Putamen (tissue), 1 donor: ENCODE measurements around the gene RNF135.
"Not testable (repeated sequence)": the region's sequence is repeated elsewhere in the genome, so short reads cannot be mapped to it uniquely, and the experiment has no call there.

Experiments
- DNase-seq: peaks from one replicate; pipeline ENCODE4 v3.0.0-alpha.2; 2016; ENCODE audit warnings: low spot score

Gene RNF135

GRCh38 chr17:30970831-30971567 lies at the start of gene RNF135:
Gene RNF135, plus strand, starts transcription at chr17:30971039. Its CDS starts 35 bp downstream, at chr17:30971074.
- DNase-seq: peak; percentile 71

DNA sequence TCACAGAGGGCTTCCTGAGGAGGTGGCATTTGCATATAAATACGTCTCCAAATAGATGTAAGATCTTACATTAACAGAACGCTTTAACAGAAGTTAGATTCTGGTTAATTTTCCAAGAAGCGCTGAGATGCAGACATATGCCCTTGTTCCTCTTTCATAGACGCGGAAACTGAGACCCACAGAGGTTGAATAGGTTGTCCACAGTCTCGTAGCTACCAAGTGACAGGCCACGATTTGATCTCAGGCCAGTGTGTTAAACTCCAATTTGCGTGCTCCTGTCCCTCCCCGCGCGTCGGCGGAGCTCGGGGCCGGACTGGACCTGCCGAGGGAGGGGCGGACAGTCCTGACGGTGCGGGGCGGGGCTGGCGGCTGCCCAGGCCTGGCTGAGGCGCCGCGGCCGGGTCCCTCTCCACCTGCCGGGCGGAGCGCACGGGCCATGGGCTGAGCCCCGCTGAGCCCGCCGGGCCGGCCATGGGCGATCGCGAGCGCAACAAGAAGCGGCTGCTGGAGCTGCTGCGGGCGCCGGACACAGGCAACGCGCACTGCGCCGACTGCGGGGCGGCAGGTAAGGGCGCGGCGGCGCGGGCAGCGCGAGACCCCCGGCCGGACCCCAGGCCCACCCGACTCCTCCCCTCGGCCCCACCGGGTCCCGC lies 49.2 kb upstream of the RNF135 start, which contains the start of gene ADAP2:
TSS of gene ADAP2 (plus strand) at position 402 of the 653 bp plus-strand sequence. CDS start at position 472, 70 bp downstream.
- peak; percentile 6 for DNase-seq

DNA sequence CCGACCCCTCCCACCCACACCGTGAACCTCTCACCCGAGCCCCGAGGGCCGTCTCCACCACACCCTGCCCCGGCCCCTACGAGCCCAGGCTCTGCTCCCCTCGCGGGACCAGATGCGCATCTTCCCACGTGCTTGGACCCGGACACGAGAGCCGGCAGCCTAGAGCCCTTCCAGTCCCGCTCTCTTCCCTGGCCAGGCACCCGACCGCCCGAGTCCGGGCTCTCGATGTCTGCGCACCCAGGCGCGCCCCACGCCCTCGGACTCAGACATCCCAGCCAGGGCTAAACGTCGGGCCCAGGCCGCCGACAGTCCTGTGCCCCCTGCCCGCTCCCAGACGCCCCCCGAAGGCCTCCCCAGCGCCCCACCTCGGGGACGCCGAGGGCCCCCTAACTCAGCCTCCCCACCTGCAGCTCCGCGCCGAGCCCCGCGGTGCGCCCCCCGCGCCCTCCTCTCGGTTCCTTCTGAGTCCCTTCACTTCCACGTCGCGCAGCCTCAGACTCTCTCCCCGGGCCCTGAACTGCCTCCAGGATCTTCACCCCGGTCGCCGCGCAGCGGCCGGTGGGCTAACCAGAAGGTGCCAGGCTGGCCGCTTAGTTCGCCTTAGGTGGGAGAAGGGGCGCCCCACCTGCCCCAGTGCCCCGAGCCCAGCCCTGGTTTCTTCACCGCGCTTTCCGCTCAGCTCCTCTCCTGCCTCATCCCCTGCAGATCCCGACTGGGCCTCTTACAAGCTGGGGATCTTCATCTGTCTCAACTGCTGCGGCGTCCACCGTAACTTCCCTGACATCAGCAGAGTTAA lies 48.4 kb upstream of the RNF135 start:
- no peak for DNase-seq

- DNase-seq: no peak
Observed at GRCh38 chr17:30924341-30924740, 46.5 kb upstream of the RNF135 start.

DNA sequence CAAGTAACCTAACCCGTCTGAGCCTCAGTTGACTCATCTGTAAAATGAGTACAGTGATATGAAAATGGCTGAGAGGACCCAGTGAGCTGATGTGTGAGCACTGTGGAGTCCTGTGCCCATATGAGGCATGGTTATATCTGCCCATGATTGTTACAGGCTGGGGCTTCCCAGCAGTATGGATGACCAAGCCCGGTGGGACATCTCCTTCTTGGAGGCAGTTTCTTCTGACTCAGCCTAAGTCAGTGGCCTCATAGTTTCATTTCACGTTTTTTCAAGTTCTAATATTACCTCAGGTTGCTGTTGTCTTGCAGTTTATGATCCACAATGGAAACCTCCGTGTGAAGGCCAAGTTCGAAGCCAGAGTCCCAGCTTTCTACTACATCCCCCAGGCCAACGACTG lies 44.3 kb upstream of the RNF135 start:
- DNase-seq: no peak

GRCh38 chr17:30927756-30928155 lies 43.1 kb upstream of the RNF135 start:
- DNase-seq: no peak

DNA sequence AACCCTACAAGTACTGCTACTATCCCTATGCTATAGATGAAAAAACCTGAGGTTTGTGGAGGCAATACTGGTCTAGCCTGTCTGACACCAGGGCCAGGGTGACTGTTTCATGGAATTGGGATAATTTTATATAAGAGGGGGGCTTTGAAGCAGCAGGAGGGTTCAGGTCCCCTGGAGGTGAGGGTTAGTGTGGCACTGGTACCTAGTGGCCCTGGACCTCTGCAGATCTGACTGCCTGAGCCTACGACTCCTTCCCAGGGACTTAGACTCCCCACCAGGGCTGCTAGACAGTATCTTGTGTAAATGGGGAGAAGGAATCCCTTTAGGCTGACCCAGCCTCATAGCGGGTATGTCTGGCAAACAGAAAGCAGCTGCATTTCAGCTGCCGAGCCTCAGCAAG lies 42.3 kb upstream of the RNF135 start:
- DNase-seq: no peak

DNA sequence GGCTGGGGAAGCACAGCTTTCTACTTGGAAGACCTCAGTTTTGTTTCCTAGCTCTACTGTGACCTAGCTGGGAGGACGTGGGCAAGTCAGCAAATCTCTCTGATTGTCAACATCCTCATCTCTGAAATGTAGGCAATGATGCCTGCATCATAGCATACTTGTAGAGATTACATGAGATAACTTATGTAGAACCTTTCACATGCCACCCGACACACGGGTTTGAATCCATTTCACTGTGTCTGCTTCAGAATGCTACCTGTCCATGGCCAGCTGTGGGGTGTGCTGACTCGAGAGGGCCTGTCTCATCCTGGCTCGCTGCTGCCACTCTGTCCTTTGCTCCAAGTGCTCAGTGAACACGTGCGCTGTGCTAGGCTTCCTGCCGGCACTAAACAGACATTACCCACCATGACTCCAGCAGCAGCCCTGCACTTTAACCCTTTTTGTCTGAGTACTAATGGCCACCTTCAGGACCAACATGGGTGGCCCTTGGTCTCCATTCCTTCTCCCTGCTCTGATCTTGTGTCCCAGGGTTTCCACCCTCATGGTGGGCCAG lies 41.7 kb upstream of the RNF135 start:
- DNase-seq: no peak

GRCh38 chr17:30929861-30930260 lies 41.0 kb upstream of the RNF135 start:
- not testable (repeated sequence) for DNase-seq

GRCh38 chr17:30930495-30930894 lies 40.3 kb upstream of the RNF135 start:
- DNase-seq: no peak

- DNase-seq: not testable (repeated sequence)
Observed at GRCh38 chr17:30931582-30931981, 39.3 kb upstream of the RNF135 start.

DNA sequence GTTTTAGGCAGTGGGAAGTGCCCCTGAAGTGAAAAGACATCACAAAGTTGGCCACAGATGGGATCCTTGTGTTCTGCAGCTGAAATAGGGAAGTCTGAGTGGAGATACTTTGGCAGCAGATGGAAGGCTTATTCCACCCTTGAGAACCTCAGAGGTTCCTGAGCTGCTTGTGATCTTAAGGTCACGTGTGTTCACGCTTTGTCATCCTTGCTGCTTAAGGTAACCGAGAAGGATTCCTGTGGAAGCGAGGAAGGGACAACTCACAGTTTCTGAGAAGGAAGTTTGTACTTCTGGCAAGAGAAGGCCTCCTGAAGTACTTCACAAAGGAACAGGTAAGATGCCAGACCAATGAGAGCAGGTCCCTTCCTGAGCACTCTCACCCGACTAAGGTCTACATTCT lies 36.9 kb upstream of the RNF135 start:
- DNase-seq: no peak

DNA sequence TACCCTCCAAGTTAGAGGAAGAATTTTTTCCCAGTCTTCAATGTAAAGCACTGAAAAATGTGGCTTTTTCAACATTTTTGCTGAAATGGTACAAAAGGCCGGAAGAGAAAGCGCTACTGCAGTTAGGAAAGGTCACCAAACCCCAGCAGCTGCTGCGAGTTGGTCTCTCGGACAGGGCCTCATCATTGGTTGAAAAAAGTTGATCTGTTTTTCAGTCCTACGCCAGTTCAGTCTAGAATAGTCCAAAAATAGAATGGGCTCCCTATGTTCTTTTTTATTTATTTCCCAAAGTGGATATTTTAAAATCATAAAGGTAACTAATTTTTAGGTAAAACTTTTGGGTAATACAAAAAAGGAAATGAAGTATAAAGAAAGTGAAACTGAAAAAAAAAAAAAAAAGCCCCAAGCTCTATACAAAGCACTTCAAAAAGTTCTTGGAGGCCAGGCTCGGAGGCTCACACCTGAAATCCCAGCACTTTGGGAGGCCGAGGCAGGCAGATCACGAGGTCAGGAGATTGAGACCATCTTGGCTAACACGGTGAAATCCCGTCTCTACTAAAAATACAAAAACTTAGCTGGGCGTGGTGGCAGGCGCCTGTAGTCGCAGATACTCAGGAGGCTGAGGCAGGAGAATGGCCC lies 31.7 kb upstream of the RNF135 start:
- no peak for DNase-seq

DNA sequence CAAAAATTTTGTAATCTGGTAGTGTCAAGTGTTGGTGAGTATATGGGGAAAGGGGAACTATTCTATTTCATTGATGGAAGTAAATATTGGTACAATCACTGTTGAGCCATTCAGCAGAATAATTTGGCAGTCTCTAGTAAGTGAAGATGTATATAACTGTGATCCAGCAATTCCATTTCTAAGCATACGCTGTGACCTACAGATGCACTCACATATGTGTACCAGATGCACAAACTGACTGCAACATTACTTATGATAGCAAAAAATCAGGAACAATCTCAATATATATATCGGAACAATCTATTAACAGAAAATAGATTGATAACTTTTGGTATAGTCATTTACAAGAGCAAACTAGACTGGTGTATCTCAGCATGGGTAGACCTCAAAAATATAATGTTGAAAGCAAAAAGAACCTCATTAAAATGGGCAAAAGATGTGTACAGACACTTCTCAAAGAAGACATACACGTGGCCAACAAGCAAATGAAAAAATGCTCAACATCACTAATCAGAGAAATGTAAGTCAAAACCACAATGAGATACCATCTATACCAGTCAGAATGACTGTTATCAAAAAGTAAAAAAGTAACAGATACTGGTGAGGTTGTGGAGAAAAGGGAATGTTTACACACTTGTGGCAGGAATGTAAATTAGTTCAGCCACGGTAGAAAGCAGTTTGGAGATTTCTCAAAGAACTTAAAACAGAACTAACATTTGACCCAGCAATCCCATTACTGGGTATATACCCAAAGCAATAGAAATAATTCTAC lies 28.3 kb upstream of the RNF135 start:
- DNase-seq: no peak

GRCh38 chr17:30947796-30948195 lies 23.0 kb upstream of the RNF135 start:
- no peak for DNase-seq

GRCh38 chr17:30950189-30950588 lies 20.6 kb upstream of the RNF135 start:
- no peak for DNase-seq

- peak; percentile 56 for DNase-seq
Observed at GRCh38 chr17:30950669-30951399, 20.0 kb upstream of the RNF135 start.

GRCh38 chr17:30952638-30953393 lies 18.0 kb upstream of the RNF135 start:
- no peak for DNase-seq

- DNase-seq: peak; percentile 49
Observed at GRCh38 chr17:30954046-30954830, 16.6 kb upstream of the RNF135 start.
